Body of pancreas (tissue), 4 donors: Measurements from ENCODE around the gene ANKS1A.

Experiments used
- CTCF ChIP-seq, 7 experiments: fragments of 450-650 bp in 4 of 7; fragments of 200-600 bp in 3 of 7; sonication (generic) in 3 of 7; IDR thresholded peaks; one replicate each; pipeline ENCODE4 v1.5.1; 2016 to 2019; ENCODE audit warnings: antibody characterized with exemption in 7 of 7
- POLR2A ChIP-seq, 3 donors: fragments of 450-650 bp; IDR thresholded peaks; one replicate each; pipeline ENCODE4 v1.6.1; 2016; ENCODE audit warnings: antibody characterized with exemption in 3 of 3, mild to moderate bottlenecking in 2 of 3

- TF ChIP-seq CTCF (IDR thresholded peaks at IDR 0.05) (no peak), POLR2A (IDR thresholded peaks at IDR 0.05) (no peak)
These were observed 81.9 kb downstream of the ANKS1A start for GRCh38 chr6:34970957-34971356.
